Right atrium auricular region (tissue), 2 donors: Measurements from ENCODE around the gene BUB1B. TPM values are rescaled to one million over a fixed set of nuclear protein-coding genes. Genes with fewer than 3 reads are reported as not detected.
"Not testable (repeated sequence)": the region's sequence is repeated elsewhere in the genome, so short reads cannot be mapped to it uniquely, and the experiment has no call there.

Experiments used
- DNase-seq: peaks from one replicate; pipeline ENCODE4 v3.0.0-alpha.2; 2019; ENCODE audit warnings: low spot score
- H3K27ac ChIP-seq, 2 donors: fragments of 200-600 bp; sonication (generic); 1 replicate in 1 of 2; 2 replicates in 1 of 2; pipeline ENCODE4 v1.5.1; 2016 to 2019
- H3K27me3 ChIP-seq, 2 donors: fragments of 200-600 bp; sonication (generic); one replicate each; pipeline versions ENCODE4 v1.5.1 to v1.6.0; 2017 to 2019
- H3K36me3 ChIP-seq: fragments of 200-600 bp; sonication (generic); one replicate; pipeline ENCODE4 v1.5.1; 2016
- H3K4me1 ChIP-seq, 2 donors: fragments of 200-600 bp; sonication (generic); one replicate each; pipeline versions ENCODE4 v1.5.1 to v1.6.0; 2017 to 2019
- H3K4me3 ChIP-seq, 2 donors: fragments of 200-600 bp; sonication (generic); 1 replicate in 1 of 2; 2 replicates in 1 of 2; pipeline ENCODE4 v1.5.1; 2017 to 2019; ENCODE audit warnings: mild to moderate bottlenecking in 1 of 2, moderate library complexity in 1 of 2
- H3K9me3 ChIP-seq, 2 donors: fragments of 200-600 bp; sonication (generic); one replicate each; pipeline ENCODE4 v1.5.1; 2019
- CTCF ChIP-seq, 2 donors: fragments of 200-600 bp; sonication (generic); IDR thresholded peaks; one replicate each; pipeline ENCODE4 v1.5.1; 2019; ENCODE audit warnings: antibody characterized with exemption in 2 of 2
- total RNA-seq, 2 donors: library from RNA; depleted of rRNA; stranded (reverse); fragments of >200 nt; gene quantifications; one replicate each; pipeline ENCODE4 v1.1.0, GENCODE V29; 2016

The BUB1B gene
- total RNA-seq, 2 donors from 2014 or later = 0.39 to 2.1 TPM

- H3K27ac ChIP-seq = no peak overlapping the region
- H3K4me3 ChIP-seq = no peak overlapping the region
- no peak for TF ChIP-seq CTCF (IDR thresholded peaks at IDR 0.05)
- no peak for DNase-seq
- H3K4me1 ChIP-seq = no peaks in the 10 kb centered on the region
- no peaks in the 10 kb centered on the region for H3K27me3 ChIP-seq
- no peaks in the 10 kb centered on the region for H3K9me3 ChIP-seq
- H3K36me3 ChIP-seq = no peaks in the 10 kb centered on the region
Measured at GRCh38 chr15:40150163-40150925, 10.5 kb upstream of the BUB1B start.

- no peak overlapping the region for H3K27ac ChIP-seq
- H3K27me3 ChIP-seq = no peaks in the 10 kb centered on the region
- H3K36me3 ChIP-seq = no peaks in the 10 kb centered on the region
- no peak for TF ChIP-seq CTCF (IDR thresholded peaks at IDR 0.05)
- no peaks in the 10 kb centered on the region for H3K4me1 ChIP-seq
- H3K4me3 ChIP-seq = no peak overlapping the region
- DNase-seq = no peak
- no peaks in the 10 kb centered on the region for H3K9me3 ChIP-seq
Measured at GRCh38 chr15:40151499-40151898, 9.4 kb upstream of the BUB1B start.

GRCh38 chr15:40151991-40152390, 8.9 kb upstream of the BUB1B start:
- Histone ChIP-seq H3K4me1 (no peaks in the 10 kb centered on the region), H3K27me3 (no peaks in the 10 kb centered on the region), H3K4me3 (no peak overlapping the region), H3K9me3 (no peaks in the 10 kb centered on the region), H3K27ac (no peak overlapping the region), H3K36me3 (no peaks in the 10 kb centered on the region)
- no peak for TF ChIP-seq CTCF (IDR thresholded peaks at IDR 0.05)
- DNase-seq = no peak

DNA sequence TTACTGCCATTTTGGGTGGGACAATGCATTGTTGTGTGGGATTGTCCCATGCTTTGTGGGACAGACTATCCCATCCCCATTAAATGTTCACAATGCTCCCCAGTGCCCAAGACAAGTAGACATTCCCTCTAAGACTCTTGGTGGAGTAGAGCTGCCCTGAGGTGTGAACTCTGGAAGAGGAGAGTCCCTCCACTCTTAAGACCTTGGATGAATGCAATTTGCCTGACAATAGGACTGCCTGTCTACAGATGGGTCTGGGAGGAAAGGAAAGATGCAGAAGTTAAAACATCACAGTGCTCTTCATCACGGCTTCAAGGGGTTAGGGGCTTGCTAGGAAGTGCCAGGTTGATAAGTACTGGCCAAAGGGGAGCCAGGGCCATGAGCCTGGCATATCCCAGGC, 6.0 kb upstream of the BUB1B start:
- H3K4me3 ChIP-seq, H3K9me3 ChIP-seq, H3K27ac ChIP-seq, H3K4me1 ChIP-seq, DNase-seq, H3K27me3 ChIP-seq, H3K36me3 ChIP-seq: not testable (repeated sequence)

DNA sequence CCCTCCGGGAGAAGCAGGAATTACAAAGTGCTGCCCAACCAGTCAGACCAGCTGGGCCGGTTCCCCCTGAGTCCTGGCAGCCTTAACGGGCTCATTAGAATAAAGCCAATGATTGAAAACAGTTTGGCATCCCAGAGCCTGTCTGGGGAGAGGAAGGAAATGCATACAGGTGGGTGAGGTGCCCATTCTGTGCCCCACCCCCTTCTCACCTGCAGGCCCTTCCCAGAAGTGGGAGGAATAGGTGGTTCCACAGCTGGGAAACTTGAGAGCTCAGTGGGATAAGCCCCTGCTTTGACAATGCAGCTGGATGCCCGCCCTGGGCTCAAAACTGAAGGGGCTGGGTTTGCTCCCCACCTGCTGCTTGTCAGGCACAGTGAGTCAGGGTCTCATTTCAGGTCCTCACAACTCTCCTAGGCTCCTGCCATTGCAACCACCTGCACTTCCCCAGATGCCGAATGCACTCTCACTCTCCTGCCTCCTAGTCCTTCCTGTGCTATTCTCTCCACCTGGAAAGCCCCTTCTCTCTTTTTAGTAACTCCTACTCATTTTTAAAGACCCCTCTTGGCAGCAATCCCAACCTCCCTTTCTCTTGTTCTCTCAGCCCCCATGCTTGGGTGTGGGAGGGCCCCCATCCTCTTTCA, 5.5 kb upstream of the BUB1B start:
- peaks cover 0 to 1% of the 10 kb centered on the region in 2 donors for H3K4me1 ChIP-seq
- no peak for TF ChIP-seq CTCF (IDR thresholded peaks at IDR 0.05)
- H3K27ac ChIP-seq = no peak overlapping the region
- H3K36me3 ChIP-seq = no peaks in the 10 kb centered on the region
- H3K9me3 ChIP-seq = no peaks in the 10 kb centered on the region
- no peaks in the 10 kb centered on the region for H3K27me3 ChIP-seq
- DNase-seq = no peak
- H3K4me3 ChIP-seq = no peak overlapping the region

DNA sequence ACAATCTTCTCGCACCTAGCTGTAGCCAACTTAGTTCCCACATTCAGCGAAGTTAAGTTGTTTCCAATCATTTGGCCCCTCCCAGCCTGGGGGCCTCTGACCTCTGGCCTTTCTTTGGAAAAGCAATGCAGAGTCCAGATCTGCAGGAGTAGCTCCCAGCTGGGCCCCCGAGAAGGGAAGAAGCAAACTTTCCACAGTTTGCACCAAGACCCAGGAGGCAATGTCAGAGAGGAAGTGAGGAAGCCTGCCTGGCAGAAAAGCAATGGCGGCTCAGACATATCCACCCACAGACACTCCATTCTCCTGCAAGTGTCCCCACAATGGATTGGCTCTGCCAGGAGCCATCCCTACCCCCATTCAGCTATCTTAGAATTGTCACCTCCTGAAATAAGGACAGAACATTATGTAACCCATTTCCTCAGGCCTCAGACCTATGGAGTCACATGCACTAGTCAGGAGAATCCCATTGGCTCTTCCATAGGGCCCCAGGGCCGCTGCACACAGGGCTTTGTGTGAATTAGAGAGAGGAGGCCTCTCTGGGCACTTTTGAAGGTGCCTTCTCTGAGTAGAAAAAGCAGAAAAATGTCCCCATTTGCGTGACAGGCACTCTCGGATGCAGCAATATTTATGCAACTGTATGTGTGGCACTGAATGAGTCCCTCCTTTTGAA, 3.0 kb upstream of the BUB1B start:
- no peak for DNase-seq

More for the DNA sequence above, 3.0 kb upstream of the BUB1B start:
- H3K36me3 ChIP-seq = no peaks in the 10 kb centered on the region
- H3K9me3 ChIP-seq = no peaks in the 10 kb centered on the region
- no peaks in the 10 kb centered on the region for H3K27me3 ChIP-seq
- H3K4me3 ChIP-seq = no peak overlapping the region
- TF ChIP-seq CTCF (IDR thresholded peaks at IDR 0.05) = no peak
- peaks cover 0 to 11% of the 10 kb centered on the region in 2 donors for H3K4me1 ChIP-seq
- H3K27ac ChIP-seq = no peak overlapping the region
